GM18519 (cell line): Measurements from ENCODE around the gene SIGLEC12.
"Not testable (repeated sequence)": the region's sequence is repeated elsewhere in the genome, so short reads cannot be mapped to it uniquely, and the experiment has no call there.

ENCODE experiments used
- ATAC-seq: cut with Tn5 transposase; IDR thresholded peaks from one replicate; pipeline ENCODE4 v1.9.1; 2021; ENCODE audit warnings: mild to moderate bottlenecking, moderate library complexity; ENCODE audit not compliant: unreplicated experiment, low FRiP score

Gene SIGLEC12

DNA sequence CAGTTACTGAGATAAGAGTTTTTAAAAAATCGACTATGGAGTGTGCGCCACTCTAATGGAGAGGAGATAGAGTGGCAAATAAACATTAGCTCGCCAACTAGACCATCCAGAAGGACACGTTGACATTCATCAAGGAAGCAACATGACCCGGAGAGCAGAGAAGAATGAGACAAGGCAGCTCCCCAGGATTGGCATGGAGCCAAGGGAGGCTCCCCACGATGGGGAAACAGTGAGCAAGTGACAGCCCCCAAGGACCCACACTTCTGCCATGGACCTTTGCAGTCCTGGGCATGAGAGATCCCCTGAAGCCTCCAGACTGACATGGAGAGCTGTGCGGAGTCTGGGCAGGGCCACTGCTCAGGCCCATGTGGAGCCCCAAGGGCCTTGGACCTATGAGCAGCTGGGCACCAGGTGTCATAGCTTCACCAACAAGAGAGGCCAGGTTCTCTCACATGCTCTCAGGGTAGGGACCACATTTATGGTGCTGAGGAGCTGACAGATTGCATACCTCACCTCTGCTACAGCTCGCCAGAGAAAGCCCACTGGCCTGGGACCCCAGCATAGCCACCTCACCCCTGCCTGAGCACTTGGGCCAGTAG is 23.2 kb upstream of the SIGLEC12 start:
- no peak for ATAC-seq

DNA sequence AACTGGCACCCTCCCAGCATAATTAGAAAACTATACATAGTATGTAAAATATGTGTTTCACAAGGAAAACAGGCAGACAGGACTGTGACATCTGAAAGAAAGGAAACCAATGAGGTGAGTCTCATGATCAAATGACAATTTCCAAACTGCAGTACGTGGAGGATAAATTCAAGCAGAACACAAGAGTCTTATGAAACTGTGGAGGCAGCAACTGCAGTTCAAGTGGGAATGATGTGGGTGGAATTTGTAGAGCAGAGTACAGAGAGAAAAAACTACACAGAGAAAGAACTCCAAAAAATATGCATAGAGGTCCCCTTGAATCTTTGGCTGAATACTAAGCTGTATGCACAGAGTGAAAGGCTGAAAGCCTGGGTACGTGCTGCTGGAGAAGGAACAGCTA is 20.2 kb upstream of the SIGLEC12 start:
- ATAC-seq: no peak

DNA sequence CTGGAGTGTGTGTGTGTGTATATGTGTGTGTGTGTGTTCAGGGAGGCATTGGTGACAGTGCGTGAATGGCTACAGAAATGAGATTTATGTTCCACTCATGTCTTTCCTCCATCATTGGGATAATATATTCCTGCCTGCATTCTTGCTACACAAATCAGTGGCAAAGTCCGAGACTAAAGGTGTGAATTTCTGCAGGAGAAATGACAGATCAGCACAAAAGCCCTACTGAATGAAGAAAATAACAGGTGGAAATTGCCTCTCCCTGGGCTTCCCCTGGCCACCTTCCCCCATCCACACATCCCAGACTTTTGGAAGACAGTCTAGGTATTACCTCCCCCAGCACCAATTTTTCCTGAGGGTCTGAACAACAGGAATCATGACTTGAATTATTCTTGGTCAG is 19.8 kb upstream of the SIGLEC12 start:
- no peak for ATAC-seq

DNA sequence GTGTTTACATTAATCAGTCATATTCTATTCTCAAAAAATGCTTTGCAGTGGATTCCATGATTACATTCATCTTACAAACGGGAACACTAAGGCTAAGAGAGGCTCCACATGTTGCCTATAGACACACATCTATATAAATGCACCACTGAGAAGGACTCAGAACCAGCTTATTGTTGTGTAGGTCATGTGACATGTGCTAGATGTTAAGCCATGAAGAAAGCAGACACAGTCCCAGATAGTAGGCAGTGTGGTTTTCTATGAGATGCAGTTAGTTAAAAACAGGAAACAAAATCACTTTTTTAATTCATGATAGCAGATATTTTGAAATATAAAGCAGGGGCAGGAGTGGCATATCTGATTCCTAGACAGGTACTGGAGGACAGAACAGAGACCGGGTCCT is 19.1 kb upstream of the SIGLEC12 start:
- no peak for ATAC-seq

DNA sequence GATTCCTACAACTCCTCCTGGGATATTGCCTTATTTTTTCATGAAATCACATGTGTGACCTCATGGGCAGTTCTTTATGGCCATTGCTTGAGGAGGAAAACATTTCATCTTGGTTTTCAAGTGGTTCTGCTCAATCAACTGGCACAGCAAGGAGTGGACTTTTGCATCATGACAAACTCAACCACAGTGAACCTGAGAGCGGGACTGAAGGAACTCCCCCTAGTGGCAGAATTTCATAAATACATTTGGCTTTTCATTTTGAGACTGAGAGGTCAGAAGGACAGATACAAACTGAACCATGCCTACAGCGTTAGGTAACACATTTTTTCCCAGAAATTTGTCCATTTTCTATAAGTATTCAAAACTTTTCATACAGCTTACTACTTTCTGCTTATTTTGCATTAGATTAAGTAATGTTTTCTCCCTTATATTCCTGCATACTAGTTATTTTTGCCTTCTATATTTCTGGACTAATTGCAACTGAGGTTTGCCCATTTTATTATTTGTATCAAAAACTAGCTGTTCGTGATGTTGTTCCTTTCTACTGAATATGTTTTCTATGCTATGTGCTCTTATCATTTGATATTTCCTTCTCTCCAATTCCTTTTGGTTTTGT is 13.4 kb upstream of the SIGLEC12 start:
- ATAC-seq: no peak

DNA sequence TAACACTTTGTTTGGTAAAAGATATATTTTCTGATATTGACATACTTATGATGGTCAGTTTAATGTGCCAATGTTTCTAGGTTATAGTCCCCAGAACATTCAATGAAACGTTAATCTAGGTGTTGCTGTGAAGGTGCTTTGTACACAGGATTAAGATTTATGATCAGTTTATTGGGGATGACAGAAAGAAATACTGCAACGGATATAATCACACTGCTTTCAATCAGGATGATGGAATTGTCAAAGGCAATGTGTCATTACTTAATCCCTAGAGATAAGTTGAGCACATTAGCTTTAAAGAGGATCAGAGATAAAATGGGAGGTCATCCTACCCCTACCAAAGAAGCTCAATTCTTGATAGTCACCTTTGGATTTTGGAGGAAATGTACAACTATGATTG is 12.4 kb upstream of the SIGLEC12 start:
- no peak for ATAC-seq

DNA sequence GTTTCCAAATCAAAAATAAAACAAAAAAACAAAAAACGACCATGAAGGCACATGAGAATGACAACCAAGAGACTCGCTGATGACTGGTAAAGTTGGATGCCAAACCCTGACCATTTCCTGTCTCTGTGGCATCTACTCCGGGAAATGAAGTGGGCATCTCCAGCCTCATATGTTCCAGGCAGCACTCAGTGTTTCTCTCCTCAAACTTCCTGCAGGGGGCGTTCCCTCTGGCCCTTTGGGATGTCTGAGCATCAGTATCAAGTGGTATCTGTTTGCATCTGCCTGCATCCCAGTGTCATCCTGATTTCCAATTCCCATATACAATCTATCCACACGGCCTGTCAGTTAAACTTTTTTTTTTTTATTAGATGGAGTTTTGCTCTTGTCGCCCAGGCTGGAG is 9.8 kb upstream of the SIGLEC12 start:
- ATAC-seq: no peak

DNA sequence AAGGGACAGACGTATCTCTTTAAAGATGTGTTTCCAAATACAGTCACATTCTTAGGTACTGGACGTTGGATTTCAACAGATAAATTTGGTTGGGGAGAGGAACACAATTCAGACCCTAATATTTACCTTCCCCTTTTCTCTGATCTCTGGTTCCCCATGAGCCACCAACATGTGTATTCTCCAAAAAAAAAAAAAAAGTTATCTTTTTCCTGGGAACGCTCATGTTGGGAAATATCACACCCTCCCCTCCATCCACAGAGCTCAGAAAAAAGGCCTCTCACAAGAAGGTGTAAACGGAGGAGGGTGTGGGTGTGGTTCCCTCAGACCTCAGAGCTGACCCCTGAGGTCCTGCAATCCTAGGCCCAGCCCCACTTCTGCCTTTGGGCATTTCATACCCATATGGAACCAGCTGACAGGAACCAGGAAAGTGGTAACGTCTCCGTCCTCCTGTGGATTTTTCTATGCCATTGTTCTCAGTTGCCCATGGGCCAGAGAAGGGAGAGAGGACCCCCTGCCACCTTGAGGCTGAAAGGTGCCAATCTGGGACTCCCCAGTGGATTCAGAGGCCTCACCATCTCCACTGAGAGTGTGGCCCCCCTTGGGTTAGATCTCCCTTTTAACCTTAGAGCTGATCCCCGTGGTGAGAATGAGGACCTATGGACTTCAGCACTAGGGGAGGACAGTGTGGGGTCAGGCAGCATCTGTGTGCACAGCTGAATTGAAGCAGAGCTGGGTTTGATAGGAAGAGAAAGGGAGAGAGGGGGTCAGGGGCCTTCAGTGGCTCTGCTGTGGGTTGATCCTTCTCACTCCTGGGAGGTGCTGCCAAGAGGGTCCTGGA is 8.4 kb upstream of the SIGLEC12 start:
- ATAC-seq: no peak

DNA sequence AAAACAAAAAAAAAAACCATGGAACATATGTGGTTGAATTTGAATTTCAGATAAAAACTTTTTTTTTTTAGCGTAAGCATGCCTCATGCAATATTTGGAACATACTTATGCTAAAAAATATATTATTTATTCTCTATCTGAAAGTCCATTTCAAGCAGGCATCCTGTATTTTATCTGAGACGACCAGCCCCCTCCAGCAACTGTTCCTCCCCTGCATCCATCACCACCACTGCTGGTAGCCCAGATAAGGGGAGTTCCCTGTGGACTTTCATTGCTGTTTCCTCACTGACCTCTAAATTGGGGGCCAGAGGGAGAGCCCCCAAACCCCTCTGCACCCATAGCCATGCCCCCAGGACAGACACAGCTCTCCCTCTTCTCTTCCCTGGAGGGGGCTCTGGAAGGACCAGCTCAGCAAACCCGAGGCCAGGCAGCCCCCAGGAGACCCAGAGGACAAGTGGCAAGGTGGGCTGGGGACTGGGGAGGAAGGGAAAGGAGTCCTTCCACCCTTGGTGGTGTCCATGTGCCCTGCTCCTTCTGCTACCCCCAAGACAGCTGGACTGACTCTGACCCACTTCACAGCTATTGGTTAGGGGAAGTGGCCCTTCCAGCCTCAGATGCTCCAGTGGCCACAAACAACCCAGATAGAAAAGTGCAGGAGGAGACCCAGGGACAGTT is 6.6 kb upstream of the SIGLEC12 start:
- ATAC-seq: no peak

DNA sequence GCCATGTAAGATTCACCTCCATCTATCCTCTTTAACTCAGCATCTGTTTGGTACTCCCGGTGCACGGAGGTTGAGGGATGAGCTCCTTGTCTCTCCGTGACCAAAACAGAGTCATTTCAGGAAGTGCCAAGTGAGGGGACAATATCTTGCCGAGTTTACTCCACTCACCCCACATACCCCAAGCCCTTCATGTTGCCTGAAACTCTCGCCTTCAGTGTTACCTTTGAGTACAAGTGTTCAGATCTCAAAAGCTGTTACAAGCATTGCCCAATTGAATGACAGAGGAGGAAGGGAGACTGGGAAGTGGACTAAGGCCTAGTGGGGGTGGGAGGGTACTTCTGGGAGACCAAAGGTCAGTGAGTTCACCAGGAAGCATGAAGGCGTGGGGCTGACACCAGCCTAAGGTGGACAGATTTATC is 6.0 kb upstream of the SIGLEC12 start:
- ATAC-seq: no peak

DNA sequence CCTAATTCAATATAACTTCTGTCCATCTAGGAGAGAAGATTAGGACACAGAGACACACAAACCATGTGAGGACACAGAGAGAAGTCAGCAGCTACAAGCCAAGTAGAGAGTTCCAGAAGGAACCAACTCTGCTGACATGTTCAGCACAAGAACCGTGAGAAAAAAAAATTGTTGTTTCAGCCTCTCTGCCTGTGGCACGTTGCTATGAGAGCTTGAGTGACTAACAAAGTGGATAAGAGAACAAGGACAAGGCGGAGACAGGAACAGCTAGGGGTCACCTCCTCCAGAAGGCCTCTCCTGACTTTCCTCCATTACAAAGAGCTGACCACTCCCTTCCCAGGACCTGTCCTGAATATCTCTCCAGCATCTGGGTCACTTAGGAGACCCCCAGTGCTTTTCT is 5.6 kb upstream of the SIGLEC12 start:
- no peak for ATAC-seq

DNA sequence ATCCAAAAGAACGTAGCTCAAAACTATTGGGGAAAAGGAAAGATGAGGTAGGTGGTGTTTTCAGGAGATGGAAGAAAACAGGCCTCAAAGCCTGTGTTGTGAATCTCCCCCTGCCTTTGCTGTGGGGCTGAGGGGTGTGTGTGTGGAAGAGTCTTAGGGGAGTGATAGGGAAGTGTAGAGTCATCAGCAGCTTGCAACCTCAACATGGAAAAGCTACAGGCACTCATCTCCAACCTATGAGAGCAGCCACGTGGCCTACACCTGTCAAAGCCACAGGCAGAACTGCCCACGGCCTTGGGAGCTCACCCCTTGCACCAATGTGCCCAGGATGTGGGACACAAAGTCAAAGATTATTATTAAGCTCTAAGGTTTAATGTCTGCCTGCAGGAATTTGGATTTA is 4.3 kb upstream of the SIGLEC12 start:
- ATAC-seq: no peak

DNA sequence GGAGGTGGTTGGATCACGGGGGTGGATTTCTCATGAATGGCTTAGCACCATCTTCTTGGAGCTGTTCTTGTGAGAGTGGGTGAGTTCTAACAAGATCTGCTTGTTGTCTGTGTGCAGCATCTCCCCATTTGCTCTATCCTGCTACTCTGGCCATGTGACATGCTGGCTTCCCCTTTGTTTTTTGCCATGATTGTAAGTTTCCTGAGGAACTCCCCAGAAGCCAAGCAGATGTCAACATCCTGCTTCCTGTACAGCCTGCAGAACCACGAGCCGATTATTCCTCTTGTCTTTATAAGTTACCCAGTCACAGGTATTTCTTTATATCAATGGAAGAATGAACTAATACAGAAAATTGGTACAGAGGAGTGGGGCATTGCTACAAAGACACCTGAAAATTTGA is 2.3 kb upstream of the SIGLEC12 start:
- ATAC-seq: no peak

DNA sequence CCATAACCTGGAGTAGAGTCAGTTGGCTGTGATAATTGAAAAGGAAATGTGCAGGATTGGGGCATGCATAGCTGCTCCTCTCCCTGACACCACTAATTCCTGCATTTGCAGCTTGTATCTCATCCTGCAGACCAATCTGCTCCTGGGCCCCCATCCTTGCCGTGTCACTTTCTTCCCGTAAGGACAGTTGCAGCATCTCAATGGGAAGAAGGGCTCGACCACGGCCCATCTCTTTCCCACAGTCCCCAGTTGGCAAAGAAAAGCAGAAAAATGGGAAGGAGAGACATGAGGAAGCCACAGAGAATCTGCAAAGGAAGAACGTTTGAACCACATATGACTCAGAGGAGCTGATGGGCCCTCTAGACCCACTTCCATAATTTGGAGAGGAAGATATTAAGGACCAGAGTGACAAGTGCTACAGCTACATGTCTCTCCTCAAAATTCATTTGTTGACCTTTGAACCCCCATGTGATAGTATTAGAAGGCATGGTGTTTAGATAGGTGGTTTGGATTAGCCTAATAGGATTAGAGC is 1.8 kb upstream of the SIGLEC12 start:
- ATAC-seq: no peak

DNA sequence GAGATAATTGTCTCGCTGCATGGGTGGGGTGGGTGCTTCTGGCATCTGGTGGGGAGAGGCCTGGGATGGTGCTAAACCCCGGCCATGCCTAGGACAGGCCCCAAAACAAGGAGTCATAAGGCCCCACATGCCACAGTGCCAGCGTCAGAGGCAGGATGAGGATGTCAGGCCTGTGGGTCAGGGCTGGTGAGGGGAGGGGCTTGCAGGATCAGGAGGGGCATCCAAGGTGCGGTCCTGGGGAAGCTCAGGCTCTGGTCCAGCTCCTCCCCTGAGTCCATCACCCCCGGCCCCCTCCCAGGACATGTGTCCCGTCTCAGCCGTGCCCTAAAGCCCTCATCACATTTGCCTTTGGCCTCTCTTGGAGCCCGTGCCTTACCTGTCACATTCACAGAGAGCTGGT is 669 bp downstream of the SIGLEC12 start:
- ATAC-seq: not testable (repeated sequence)

DNA sequence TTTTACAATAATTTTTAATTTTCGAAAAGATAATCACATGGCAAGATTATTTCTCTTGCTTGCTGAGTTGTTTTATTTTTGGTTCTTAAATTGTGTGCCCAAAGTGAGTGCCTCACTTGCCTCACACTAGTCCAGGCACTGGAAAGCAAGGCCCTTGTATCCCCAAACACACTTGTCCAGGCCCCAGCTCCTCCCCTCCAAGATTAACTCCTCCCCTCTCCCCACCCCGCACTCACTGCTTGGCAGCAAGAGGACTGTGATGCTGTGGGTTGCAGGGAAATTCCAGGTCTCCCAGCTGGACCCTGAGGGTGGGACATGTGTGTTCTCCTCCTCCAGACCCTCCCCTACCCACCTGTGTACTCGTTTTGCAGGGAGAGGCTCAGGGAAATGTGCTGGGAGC is 3.9 kb downstream of the SIGLEC12 start:
- ATAC-seq: no peak

DNA sequence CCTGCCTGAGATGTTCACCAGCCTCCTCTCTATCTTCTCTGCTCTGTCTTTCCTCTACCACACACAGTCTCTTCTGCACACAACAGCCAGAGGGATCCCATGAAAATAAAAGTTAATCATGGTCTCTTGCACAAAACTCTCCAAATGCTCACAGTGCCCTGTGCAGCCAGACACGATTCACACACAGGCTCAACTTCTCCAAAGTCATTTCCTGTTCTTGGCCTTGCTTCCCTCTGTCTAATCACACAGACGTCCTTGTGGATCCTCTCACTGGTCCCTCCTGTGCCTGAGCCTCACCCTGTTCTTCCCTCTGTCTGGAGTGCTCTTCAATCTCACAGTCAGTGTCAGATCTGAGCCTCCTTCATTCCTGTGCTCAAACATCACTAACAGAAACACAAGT is 7.8 kb downstream of the SIGLEC12 start:
- no peak for ATAC-seq

DNA sequence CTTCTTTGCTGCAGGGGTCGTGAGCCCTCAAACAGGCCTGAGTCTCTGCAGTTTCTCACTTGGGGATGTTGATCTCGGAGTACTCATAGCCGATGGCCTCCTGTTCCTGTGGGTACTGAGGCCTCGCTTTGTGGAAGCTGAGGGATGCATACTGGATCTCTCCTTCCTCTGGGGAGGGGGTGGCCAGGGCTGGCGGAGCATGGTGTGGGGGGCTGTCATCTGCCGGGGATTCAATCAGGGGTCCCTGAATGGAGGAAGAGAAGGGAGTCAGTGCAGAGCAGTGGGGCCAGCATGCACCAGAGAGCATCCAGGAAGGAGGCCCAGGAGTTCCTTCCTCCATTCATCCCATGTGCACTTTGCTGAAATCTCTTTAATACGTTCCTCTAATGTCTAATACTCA is 10.0 kb downstream of the SIGLEC12 start:
- no peak for ATAC-seq

DNA sequence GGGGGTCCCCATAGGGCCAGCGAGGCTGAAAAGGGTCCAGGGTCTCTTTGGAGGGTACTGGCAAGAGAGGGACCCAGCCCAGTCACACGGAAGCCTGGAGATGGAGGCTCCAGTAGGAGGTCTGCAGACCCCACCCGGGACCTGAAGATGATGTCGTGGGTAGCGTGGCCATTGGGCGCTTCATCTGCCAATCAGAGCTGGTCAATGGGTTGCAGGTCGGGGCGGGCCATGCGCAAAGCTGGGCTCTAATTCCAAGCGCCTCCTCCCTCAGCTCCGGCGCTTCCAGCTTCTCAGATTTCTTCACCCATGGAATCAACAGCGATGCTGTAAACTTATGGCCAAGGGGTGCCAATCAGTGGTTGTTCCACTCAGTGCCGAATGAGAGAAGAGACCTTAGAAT is 10.9 kb downstream of the SIGLEC12 start:
- no peak for ATAC-seq

DNA sequence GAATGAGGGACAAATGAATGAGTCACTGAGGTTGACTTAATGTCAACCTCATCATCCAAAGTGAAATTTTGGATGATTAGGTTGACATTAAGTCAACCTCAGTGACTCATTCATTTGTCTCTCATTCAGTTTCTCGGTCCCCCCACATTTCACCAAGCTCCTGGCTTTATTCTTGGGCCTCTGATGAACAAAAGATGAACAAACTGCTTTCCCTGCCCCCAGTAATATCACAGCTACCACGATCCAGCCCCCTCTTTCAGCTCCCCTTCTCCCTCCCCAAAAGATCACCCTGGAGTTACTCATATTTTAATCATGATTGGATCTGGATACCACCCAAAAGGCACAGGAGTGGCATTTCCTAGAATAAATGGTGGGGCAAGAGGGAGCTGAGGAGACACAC is 12.5 kb downstream of the SIGLEC12 start:
- ATAC-seq: no peak

DNA sequence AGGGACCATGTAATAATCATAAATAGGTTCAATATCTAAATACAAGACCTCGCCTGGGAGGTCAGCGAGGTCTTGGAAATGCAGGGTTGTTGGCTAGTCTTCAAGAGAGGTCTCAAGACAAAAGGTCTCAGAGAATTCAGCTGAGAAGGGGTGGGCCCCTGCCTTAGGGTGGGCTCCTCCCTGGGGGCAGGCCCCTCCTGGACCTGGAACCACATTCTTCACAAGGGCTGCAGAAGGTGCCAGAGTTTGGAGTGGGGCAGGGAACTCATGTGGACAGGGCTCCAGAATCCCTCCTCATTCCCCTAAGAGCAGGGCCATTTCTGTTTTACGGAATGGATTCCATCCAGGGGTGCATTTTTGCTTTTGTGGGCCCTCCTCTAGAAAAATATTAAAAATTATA is 13.1 kb downstream of the SIGLEC12 start:
- no peak for ATAC-seq
